HL-60 (cell line): ENCODE measurements around the gene KLHL30.

Source experiments
- DNase-seq, 2 experiments: peaks; one replicate each; pipeline ENCODE4 v3.0.0-alpha.2; 2010 to 2020; ENCODE audit warnings: low read depth in 1 of 2, low spot score in 1 of 2
- H3K27ac ChIP-seq: fragments of 250-450 bp; sonication (Bioruptor Pico); replicated peaks from 2 replicates; pipeline ENCODE4 v1.5.1; 2020; ENCODE audit warnings: mild to moderate bottlenecking, moderate library complexity
- H3K27me3 ChIP-seq: fragments of 250-450 bp; sonication (Bioruptor Pico); 2 replicates; pipeline ENCODE4 v1.5.1; 2021; ENCODE audit warnings: mild to moderate bottlenecking, moderate library complexity; ENCODE audit not compliant: insufficient read depth, poor library complexity, severe bottlenecking
- H3K4me3 ChIP-seq: replicated peaks from 2 replicates; pipeline ENCODE4 v1.5.1; 2011; ENCODE audit warnings: mild to moderate bottlenecking, control low read depth, low read length; ENCODE audit not compliant: insufficient read depth
- CTCF ChIP-seq: IDR thresholded peaks from one replicate; pipeline ENCODE4 v1.5.1; 2011; ENCODE audit warnings: low read length, control low read depth, inconsistent platforms; ENCODE audit not compliant: insufficient read depth
- GABPA ChIP-seq: IDR thresholded peaks from 2 replicates; pipeline ENCODE4 v1.6.1; 2012; ENCODE audit warnings: low read depth
- POLR2AphosphoS5 ChIP-seq: IDR thresholded peaks from 2 replicates; pipeline ENCODE4 v1.6.1; 2012; ENCODE audit warnings: low read depth
- REST ChIP-seq: IDR thresholded peaks from 2 replicates; pipeline ENCODE4 v1.6.1; 2012; ENCODE audit warnings: low read depth; ENCODE audit not compliant: insufficient replicate concordance
- SPI1 ChIP-seq: IDR thresholded peaks from 2 replicates; pipeline ENCODE4 v1.6.1; 2012; ENCODE audit warnings: low read depth, mild to moderate bottlenecking, borderline replicate concordance

The KLHL30 gene

GRCh38 chr2:238162846-238163441 is 24.5 kb downstream of the KLHL30 start:
- TF ChIP-seq SPI1 (no peak), CTCF (no peak), REST (no peak), POLR2AphosphoS5 (no peak), GABPA (no peak)
- H3K27me3 ChIP-seq, result peaks cover 34% of the 10 kb centered on the region
- H3K4me3 ChIP-seq, result no peak overlapping the region
- DNase-seq, result no peak
- no peak overlapping the region for H3K27ac ChIP-seq

GRCh38 chr2:238163481-238164198 is 25.2 kb downstream of the KLHL30 start:
- no peak for TF ChIP-seq POLR2AphosphoS5
- no peak for TF ChIP-seq GABPA
- no peak for TF ChIP-seq CTCF
- TF ChIP-seq SPI1, result no peak
- TF ChIP-seq REST, result no peak
- peaks cover 34% of the 10 kb centered on the region for H3K27me3 ChIP-seq
- H3K4me3 ChIP-seq, result no peak overlapping the region
- no peak overlapping the region for H3K27ac ChIP-seq
- no peak for DNase-seq

GRCh38 chr2:238164906-238165287 is 26.4 kb downstream of the KLHL30 start:
- TF ChIP-seq SPI1 (no peak), POLR2AphosphoS5 (no peak), CTCF (no peak), REST (no peak), GABPA (no peak)
- H3K27me3 ChIP-seq, result peaks cover 27% of the 10 kb centered on the region
- no peak for DNase-seq

More at GRCh38 chr2:238164906-238165287, 26.4 kb downstream of the KLHL30 start:
- Histone ChIP-seq H3K4me3 (no peak overlapping the region), H3K27ac (no peak overlapping the region)
